Stimulated activated CD4-positive, alpha-beta T cell treated with anti-CD3 and anti-CD28 coated beads, TNF-alpha, amount 100 ng/mL, for 24 hours (primary cell): ENCODE data around the gene RNF115.
A peak's percentile ranks its signal among the peaks of the same experiment; 100 is the strongest.
"Not testable (repeated sequence)": the region's sequence is repeated elsewhere in the genome, so short reads cannot be mapped to it uniquely, and the experiment has no call there.

Experiments
- DNase-seq, 3 experiments: peaks; one replicate each; pipeline ENCODE4 v3.0.0-alpha.2; 2020; ENCODE audit warnings: low read depth in 3 of 3

RNF115 gene

DNA sequence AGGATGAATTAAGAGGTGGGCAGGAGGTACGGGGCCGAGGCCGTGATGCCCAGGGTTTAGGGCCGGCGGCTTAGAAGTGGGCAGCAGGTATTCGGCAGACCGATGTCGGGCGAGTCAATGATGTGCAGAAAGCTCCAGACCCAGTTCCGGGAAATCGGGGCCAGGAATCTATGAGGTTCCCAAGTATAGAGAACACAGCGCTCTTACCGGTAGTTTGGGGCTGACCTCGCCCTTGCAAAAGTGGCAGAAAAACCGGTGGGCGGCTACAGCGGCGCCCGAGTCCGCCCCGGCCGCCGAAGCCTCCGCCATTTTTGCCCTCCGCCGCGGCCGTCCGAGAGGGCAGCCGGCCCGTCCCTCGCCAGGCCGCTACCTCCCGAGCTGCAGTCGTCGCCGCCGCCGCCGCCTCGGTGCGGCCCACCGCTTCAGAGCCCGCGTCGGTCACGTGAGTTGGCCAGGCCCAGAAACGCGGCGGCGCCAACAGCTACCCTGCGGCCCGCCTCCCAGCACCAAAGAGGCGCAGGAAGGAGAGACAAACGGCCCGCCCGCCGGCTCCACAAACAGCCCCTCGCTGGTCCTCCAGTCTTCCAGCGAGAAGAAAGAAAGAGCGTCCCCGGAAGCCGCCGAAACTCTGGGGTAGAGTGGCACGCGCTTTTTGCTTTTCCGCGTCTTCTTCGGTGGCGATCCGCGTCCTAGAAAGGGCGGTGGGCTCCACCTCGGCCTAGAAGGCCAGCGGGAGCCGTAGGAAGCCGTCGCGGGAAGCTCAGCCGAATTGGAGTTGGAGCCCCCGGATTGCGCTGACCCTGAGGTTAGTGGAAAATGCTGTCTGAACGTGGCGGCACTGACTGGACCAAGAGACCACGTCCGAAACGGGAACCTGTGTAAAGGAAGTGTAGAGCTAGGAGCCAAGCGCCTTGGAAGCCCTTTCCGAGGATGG is at the start of gene RNF115, which contains the start of gene POLR3C:
Gene RNF115 (minus strand): TSS at position 531 of the 934 bp plus-strand sequence. CDS start 222 bp downstream, at position 309.
Gene POLR3C (plus strand): TSS at position 636 of the 934 bp plus-strand sequence. CDS start 1,577 bp downstream, outside the sequence.
- DNase-seq: peak; percentile 63 to 83 (median 74)

DNA sequence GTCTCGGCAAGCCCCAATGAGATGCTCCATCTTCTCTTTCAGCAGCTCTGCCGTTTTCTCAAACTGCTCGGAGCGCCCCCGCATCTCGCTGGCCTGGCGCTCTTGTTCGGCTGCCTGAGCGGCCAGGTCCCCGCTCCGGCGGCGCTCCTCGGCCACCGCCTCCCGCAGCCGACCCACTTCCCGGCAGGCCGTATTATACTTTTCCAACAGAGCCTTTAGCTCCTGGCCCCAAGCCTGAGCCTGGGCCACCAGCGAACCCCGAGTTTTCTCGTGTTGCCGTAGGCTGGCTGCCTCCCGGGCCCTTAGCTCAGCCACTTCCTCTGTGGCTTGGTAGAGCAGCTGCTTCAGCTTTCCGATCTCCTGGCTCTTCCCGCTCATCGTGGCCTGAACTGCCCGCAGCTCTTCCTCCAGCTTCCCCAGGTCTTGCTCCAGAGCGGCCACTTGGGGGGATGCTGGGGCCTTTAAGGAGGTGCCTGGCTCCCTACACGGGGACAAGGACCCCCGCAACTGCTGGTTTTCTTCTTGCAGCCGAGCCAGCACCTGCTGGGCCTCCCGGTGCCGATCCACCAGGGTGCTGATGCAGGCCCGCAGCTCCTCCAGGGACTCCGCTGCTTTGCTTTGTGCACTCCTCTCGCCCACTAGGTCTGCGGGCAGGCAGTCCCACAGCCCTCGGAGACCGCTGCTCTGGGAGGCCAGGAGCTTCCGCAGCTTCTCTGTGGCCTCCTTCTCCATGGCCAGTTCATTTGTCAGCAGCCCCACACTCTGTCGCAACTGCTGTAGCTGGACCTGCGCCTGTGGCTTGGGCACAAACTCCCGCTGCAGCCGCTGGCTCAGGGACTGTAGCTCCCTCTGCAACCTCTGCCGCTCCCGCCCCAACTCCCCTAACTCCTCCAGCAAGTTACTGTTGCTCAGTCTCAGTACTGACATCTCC is 48.4 kb upstream of the RNF115 start:
- peak in 2 of 3 experiments; percentile 6 to 24 for DNase-seq

DNA sequence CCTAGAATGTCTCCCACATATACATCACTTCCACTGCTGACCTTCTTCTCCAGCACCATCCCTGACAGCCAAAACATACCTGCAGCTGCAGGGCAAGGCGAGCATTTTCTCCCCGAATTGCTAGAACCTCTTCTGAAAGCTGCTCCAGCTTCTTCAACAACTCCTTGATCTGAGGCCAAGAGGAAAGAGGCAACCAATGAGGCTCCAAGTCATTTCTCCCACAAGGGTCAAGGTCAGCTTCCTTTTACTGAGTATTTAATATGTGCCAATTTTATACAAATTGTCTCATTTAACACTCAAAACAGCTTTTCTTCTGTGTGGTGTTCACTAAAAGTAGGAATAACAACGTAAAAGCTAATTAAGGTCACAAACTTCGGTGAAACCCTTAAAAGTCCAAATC is 44.3 kb upstream of the RNF115 start:
- no peak for DNase-seq

DNA sequence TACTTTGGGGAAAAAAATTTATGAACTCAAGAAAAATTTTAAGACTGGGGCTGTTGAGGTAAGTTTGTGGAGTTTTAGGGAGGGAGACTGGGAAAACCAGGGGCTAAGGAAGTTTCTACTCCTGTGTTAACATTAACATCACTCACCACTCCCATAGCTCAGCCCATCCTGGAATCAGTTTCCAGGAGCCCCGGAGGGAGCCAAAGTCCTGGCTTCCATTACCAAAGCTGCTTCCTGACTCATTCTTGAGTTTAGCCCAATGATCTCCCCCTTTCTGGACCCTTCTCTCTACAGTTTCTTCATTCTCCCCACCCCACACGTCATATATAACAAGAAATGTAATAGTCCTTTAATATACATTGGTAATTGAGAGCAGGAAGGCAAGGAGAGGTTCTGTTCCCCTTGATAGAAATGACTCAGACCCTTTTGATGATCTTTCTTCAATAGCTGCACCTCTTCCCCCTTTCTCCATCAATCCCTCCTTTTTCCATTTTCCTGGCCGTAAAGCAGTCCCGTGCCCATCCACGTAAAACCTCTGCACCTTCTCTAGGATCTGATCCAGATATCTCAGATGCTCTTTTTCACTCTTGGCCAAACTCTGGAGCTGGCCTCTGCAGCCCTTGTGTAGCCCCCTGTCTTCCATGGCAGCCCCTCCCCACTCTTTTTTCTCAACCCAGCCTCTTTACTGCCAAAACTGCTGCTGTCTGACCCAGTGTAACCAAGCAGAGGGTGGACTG is 39.6 kb upstream of the RNF115 start:
- DNase-seq: no peak

DNA sequence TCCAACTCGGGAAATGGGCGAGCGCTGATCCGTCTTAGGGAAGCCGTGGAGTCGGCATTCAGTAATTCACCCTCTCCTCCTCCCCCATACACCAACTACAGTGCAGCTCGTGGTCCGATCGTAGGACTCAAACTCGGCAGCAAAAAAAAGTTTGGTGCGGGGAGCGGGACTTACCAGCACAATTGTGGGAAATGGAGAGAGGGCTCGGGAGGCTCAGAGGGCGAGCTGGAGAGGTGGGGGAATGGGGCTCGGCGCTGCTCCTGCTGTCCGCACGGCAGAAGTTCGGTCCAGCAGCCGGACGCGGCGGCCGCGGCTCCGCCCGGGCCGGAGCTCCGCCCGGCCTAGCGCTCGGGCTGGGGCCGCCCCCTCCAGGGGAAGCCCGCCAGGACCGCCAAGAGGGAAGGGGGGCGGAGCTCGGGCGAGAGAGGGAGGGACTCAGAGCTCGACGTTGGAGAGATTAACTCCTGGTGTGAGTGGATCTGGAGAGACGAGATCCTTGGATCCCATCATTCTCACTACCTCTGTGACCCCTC is 35.7 kb upstream of the RNF115 start:
- peak; percentile 43 to 80 (median 62) for DNase-seq

DNA sequence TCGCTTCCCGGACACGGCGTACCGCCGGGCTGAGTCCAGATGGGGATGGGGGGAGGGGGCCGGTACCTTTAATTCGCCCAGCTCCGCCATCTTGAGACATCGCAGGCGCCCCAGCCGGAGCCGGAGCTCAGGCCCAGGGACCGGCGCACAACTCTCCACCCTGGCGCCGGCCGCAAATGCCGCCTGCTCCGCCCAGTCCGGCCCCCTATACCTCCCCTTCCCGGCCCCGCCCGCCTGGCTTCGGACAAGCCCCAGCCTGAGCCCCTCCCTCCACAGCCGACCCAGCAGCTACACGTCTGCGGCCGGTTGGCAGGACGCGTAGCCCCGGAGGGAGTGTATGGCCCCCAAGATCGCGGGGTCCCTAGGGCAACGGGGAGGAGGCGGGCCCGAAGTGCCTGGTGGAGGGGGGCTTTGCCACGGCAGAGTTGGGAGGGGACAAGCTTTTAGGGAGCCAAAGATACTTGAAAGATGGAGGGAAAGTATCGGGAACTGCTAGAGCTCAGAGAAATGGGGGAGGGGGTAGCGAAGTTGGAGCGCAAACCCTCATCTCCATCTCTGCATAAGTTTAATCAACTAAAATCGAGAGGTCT is 35.1 kb upstream of the RNF115 start, which contains the start of gene PIAS3:
Gene PIAS3 (minus strand): TSS at position 181 of the 590 bp plus-strand sequence. CDS start 91 bp downstream, at position 90.
- peak; percentile 57 to 91 (median 71) for DNase-seq

DNA sequence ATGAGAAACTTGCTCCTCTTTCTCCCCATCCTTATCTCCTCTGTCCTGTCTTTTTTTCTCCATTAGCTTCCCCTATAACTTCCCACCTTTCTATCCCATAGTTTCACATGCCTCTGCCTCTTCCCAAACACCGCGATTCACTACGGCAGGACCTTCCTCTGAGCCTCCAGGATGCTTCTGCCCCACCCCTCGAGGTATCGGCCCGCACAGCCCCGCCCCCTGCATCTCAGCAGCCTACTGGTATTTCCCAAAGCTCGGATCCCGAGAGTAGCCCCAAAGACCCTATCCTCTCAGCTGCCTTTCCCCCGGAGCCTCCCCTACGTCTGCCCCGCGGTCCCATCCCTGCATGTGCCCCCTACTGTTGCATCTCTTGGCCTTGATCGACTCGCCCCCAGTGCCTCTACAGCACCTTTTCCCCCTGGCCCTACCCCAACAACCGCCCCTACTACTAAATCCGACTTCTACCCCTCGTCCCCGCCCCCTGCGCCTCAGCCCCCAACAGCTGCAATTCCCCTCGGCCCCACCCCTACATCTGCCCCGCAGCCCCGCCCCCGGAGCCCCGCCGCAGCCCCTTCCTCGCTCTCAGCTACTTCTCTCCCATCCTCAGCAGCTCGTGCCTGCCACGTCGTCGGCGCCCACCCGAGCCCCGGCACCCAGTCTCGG is 34.5 kb upstream of the RNF115 start:
- DNase-seq: peak; percentile 6 to 41 (median 34)

DNA sequence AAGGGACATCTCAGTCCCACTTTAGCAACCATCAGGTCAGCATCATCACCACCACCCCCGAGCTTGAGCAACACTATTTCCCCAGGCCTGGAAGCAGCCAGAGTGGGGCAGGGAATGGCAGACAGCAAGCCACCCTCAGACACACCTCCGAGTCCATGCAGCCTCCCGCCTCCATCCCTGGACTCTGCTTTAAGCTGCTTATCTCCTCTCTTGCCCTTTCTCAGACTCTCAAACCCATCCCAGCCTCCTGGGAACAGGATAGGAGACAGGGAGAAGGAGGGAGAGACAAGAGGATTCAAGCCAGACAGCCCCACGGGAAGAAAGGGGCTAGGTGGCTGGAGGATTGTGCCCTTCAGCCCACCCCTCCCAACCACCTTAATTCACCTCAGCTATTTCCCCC is 33.3 kb upstream of the RNF115 start:
- DNase-seq: no peak

DNA sequence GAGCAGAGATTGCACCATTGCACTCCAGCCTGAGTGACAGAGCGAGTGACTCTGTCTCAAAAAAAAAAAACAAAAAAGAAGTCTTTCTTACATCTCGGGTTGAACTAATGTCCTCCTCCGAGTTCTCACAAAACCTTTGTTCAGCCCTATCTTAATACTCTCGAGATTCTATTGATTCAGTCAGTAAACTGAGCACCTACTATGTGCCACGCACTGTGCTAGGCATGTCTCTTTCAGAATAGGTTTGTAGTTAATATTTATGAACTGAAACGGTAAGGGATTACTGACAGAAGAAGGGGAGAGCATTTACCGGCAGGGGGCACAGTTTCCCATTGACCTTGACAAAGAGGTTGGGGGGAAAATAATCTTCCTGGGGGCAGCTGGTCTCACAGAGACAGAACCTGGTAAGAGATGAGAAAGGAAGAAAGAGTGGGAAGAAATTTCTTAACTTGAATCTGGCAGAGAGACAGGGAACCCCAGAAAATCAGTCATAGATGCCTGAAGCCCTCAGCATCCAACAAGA is 31.6 kb upstream of the RNF115 start:
- no peak for DNase-seq

DNA sequence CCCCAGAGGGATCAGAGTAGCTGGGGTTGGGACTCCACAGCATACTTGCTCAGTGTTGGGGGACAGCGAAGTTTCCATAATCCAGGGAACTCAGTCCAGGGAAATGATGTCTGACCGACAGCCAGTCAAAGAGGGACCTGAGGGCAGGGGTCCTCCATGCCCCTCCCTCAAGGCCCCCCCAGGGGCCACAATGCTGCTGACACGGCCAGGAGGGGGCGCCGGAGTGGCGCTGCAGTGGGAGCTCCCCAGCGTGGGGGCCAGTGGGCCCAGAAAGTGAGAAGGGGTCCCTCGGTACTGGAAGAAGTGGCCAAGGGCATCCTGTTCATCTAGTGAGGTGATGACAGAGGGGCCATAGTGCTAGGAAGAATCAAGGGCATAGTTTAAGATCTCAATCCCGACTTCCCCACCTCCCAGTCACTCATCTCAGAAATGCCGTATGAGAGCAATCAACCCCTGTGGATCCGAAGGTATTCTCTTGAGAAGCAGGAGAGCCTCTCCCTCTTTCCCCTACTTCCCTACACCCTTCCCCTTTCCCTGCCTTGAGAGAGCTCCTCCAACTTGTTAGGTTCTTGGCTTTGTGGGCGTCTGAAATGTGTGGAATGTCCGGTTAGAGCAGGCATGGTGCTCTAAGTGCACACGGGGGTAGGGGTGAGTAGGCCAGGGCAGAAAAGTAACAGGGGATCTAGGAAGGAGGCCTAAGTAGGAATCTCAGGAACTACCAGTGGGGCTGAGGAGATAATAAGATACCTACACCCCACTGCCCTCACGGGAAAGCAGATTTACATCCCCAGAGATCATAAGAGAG is 25.7 kb upstream of the RNF115 start:
- DNase-seq: no peak

DNA sequence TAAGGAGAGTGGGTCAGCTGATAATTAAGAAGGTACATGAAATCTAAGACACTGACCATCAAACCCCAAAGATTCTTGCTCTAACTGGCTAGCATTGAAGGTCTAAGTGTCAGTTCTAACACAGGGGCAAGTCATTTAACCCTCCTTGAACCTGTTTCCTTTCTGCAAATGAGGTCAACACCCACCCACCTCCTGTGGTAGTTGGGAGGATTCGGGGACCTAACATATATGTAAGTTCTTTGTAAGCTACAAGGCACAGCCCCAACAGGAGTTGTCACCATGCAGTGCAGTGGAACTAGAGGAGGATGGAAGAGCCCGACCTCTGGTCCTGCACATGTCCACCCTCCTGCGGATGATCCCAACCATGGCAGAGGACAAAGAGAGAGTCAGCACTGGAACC is 23.9 kb upstream of the RNF115 start:
- DNase-seq: no peak

DNA sequence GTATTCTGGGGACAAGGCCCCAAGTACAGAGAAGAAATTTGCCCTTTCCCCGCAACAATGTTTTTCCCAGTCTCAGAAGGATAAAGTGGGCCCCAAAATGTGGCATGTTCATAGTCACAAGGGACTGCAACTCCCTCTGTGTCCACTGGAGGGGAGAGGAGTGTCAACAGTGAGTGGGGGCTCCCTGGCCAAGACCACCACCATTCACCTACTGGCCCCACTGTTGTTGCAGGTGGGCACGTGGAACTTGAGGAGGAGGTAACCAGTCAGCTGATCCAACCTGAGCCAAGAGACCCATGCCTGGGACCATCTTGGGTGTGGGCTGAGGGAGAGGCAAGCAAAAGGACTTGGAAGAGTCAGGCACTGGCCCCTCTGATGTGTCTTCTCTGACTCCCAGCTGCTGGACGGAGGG is 22.3 kb upstream of the RNF115 start:
- DNase-seq: no peak

DNA sequence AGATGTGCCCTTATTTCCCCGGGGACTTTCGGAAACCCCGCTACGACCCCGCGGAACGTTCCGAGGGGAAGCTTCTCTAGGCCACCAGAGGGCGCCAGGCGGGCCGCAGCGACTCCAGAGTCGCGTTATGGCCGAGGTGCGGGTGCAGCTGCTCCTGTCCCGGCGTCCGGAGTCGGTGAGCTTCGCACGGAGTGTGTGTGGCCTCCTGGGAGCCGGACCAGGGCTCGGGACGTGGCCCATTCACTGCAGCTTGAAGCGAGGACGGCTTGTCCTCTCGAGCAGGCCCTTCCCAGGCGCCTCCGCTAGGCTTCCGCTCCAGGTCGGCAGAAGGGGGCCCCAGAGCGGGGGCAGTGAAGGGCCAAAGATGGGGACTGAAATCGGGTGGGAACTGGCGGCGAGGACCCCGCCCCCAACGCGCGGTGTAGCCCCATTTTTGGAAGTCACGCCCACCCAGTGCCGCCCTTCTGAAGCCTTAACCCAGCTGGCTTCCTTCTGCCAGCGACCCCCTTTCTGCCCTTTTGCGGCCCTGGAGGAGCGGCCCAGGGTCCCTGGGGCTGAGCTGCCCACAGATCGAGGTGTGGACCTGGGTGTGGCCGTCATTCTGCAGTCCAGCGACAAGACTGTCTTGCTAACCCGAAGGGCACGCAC is 21.7 kb upstream of the RNF115 start, which contains the start of gene NUDT17:
Gene NUDT17 (plus strand): TSS at position 117 of the 648 bp plus-strand sequence. CDS start 11 bp downstream, at position 128.
- DNase-seq: peak; percentile 55 to 73 (median 60)

DNA sequence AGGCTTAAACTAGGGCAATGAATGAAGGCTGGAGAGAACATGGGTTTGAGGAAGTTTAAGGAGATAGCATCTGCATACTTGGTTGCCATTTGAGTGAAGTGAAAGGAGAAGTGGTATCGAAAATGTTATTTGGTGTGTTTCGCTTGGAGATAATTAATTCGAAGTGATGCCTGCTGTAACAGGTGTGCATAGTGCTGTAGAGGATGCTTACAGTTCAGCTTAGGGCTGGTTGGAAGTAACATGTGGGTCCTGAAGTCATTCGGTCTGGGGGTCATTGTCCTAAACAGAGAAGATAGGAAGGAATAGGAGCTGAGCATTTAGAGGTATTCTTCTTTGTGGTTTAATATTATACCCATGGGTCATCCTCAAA is 21.2 kb upstream of the RNF115 start:
- no peak for DNase-seq

DNA sequence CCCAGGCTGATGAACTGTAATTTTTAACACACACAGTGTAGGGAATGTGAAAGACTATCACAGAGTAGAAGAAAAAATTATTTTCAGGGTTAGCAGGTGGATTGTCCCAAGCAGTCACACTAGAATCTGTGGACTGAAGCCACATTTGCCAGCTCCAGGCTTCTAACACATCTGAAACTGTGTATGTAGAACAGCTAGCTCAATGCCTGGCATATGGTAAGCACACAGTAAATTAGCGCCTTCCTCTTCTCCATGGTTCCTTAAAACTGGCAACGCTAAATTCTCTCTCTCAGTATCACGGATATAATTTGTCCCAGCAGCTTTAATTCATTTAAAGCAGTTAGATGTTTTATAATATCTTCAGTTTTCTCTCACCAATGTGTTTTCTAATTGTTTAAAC is 19.1 kb upstream of the RNF115 start:
- DNase-seq: no peak

DNA sequence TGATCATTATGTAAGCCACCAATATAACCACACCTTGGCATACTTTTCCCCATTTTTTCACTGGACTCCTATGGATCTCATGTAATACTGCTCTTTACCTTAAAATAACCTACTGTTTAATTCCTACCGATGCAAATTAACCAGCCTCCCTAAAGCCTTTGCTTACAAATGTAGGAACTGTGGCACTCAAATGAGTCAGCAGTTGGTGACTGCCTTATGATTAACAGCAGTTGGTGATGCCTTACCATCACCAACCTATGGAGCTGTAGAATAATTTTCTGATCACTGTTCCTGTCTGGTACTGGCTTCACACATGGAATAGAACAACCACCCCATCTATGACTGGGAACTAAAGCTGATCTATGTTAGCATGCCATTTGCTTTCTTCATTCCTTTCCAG is 13.8 kb upstream of the RNF115 start:
- no peak for DNase-seq

DNA sequence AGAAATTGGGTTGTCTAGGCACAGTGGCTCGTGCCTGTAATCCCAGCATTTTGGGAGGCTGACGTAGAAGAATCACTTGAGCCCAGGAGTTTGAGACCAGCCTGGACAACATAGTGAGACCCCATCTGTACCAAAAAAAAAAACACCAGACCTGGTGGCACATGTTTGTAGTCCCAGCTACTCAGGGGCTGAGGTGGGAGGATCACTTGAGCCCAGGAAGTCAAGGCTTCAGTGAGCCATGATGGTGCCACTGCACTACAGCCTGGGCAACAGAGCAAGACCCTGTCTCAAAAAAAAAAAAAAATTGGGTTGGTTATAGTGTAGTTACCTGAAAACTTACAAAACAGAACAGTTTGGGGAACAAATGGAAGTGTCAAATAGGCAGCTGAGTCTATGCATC is 6.9 kb upstream of the RNF115 start:
- not testable (repeated sequence) for DNase-seq

DNA sequence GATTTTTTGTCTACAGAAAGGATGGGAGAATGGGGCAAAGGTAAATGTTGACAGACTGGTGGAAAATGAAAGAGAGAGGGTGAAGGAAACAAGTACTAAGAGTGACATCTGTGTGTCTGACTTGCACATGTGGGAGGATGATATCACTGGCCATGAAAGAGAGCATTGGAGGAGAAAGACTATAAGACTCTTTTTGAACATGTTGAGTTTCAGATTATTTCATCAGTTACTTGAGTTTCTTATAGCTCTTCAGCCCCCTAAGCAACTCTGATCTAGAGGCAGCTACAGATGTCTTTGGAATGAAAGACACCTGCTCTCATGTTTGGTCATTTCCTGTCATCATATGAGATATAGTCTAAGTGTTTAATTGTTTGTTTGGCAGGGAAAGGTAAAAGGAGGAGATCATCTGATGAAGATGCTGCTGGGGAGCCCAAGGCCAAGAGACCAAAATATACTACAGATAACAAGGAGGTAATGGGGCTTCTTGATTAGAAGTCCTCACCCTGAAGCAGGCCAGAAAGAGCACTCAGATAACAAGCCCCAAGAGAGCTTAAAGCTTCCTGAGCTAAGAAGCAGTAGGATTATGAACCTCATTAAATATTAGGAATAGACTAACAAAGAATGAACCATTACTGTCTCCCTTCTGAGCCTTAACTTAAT is 4.6 kb upstream of the RNF115 start:
- no peak for DNase-seq
